Activated CD4-positive, CD25-positive, alpha-beta regulatory T cell treated with anti-CD3 and anti-CD28 coated beads, Interleukin-2, amount 50 U/mL, for 24 hours (primary cell): Measurements from ENCODE around the gene THOC5.

Experiments
- ATAC-seq, 2 donors: fragments of 150-1000 bp; cut with Tn5 transposase; one replicate each; pipeline ENCODE4 v1.10.0; 2021; ENCODE audit warnings: mild to moderate bottlenecking in 1 of 2, moderate library complexity in 1 of 2

The THOC5 gene

GRCh38 chr22:29470159-29470855 is 83.2 kb downstream of the THOC5 start:
- ATAC-seq = peak; percentile 58 to 84

DNA sequence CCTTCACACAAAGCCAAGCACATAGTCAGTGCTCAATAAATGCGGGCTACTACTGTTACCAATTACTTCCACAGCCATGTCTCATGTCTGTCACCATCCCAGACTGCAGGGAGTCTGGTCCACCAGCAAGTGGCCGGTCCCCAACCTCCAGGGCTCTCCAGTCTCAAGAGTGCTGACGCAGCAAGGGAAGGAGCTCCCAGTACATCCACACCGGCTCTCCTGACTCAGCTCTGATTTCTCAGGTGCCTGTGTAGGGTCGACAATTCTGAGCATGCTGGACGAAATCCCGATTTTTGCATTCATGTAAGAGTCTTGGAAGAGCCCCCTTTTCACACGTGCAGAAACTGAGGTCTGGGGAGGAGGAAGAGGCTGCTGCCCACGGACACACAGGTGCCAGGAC is 83.8 kb downstream of the THOC5 start:
- ATAC-seq = no peak

DNA sequence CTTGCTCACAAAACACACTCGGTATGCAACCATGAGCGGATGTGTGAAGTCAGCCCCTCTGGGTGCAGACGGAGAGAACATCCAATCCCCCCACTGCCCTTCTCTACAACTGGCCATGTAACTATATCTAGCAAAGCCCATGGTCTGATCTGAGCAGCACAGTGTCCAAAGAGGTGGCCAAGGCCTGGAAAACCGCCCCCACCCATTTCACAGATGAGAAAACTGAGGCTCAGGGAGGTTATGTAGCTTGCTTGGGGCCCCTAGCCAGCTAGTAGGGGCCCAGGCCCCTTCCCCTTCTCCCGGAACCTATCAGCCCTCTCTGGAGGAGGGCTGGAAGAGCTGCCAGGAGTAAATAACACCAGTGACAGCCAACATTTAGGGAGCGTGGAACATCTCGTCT is 89.0 kb downstream of the THOC5 start:
- ATAC-seq = no peak

- ATAC-seq = no peak
These were observed 89.9 kb downstream of the THOC5 start for GRCh38 chr22:29463629-29464028.

DNA sequence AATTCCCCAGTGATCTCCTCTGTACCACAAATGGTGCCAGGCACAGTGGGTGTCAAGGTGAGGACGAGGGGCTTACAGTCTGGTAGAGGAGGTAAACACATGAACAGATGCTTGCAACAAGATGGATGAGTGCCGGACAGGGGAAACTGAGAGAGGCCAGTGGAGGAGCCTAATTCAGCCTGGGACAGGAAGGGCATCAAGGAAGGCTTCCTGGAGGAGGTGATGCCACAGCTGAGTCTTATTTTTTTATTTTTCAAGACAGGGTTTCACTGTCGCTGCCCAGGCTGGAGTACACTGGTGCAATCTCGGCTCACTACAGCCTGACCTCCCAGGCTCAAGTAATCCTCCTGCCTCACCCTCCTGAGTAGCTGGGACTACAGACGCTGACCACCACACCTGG is 92.3 kb downstream of the THOC5 start:
- no peak for ATAC-seq

GRCh38 chr22:29459773-29460172 is 93.8 kb downstream of the THOC5 start:
- no peak for ATAC-seq

GRCh38 chr22:29458551-29458950 is 95.0 kb downstream of the THOC5 start:
- ATAC-seq = no peak

DNA sequence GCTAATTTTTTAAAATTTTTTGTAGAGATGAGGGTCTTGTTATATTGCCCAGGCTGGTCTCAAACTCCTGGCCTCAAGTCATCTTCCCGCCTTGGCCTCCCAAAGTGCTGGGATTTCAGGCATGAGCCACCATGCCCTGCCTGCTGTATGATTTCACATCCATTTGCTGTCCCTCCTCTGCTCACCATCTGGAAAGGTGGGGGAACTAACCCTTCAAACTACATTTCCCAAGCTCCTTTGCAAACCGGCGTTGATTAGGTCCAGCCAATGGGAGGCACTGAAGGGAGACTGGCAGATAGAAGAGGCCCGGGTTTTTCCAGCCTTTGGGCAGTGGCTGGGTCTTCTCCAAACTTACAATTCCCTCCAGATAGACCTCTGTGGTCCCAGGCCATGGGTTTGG is 95.8 kb downstream of the THOC5 start:
- peak; percentile 41 to 48 for ATAC-seq

- ATAC-seq = no peak
These were observed 97.3 kb downstream of the THOC5 start for GRCh38 chr22:29456211-29456671.
